Stimulated activated naive CD8-positive, alpha-beta T cell treated with anti-CD3 and anti-CD28 coated beads, Interleukin-15, Interleukin-2, amounts not matched to agents 100 ng/mL and 50 ng/mL, for 24 hours (primary cell): ENCODE measurements around the gene STRADB.

Source experiments
- H3K27ac Mint-ChIP-seq: one replicate; pipeline ENCODE4 v1.8.0; 2021; ENCODE audit warnings: mild to moderate bottlenecking, mixed read lengths
- H3K27me3 Mint-ChIP-seq: one replicate; pipeline ENCODE4 v1.8.0; 2021; ENCODE audit warnings: mixed read lengths
- H3K36me3 Mint-ChIP-seq: one replicate; pipeline ENCODE4 v1.8.0; 2021; ENCODE audit warnings: low read depth, mixed read lengths
- H3K4me1 Mint-ChIP-seq: one replicate; pipeline ENCODE4 v1.8.0; 2021; ENCODE audit warnings: low read depth, mixed read lengths
- H3K4me3 Mint-ChIP-seq: one replicate; pipeline ENCODE4 v1.8.0; 2021; ENCODE audit warnings: mild to moderate bottlenecking, mixed read lengths
- H3K9me3 Mint-ChIP-seq: one replicate; pipeline ENCODE4 v1.8.0; 2021; ENCODE audit warnings: mixed read lengths

STRADB gene

GRCh38 chr2:201520201-201520600, 68.7 kb downstream of the STRADB start:
- Mint-ChIP-seq H3K27ac (no peak overlapping the region), H3K4me3 (no peak overlapping the region), H3K36me3 (peaks cover 18% of the 10 kb centered on the region), H3K27me3 (no peaks in the 10 kb centered on the region), H3K9me3 (peaks cover 39% of the 10 kb centered on the region), H3K4me1 (peaks cover 12% of the 10 kb centered on the region)

DNA sequence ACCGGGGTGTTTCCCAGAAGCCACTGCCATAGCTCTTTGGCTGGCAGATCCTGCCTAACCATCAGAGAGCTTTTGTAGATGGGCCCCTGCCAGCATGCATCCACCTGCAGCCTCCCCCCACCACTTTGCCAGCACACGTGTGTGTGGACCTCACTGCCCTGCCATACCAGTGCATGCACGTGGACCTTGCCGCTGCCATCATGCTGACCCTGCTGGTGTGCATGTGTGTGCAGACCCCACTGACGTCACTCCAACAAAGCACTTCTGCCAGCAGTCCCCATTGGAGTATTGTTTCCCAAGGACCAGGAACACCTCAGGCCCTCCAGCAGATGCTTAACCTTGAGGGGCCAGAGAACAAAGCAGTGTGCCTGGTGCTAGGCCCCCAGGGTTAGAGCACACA, 71.4 kb downstream of the STRADB start:
- Mint-ChIP-seq H3K27ac (no peak overlapping the region), H3K9me3 (peaks cover 53% of the 10 kb centered on the region), H3K36me3 (peaks cover 28% of the 10 kb centered on the region)

DNA sequence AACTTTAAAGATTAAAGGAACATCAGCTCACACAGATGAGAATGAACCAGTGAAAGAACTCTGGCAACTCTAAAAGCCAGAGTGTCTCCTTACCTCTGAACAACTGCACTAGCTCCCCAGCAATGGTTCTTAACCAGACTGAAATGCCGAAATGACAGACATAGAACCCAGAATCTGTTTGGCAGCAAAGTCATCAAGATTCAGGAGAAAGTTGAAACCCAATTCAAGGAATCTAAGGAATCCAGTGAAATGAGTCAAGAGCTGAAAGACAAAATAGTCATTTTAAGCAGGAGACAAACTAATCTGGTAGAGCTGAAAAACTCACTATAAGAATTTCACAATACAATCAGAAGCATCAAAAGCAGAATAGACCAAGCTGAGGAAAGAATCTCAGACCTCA, 72.0 kb downstream of the STRADB start:
- no peaks in the 10 kb centered on the region for H3K27me3 Mint-ChIP-seq
- H3K9me3 Mint-ChIP-seq: peaks cover 55% of the 10 kb centered on the region
- peaks cover 21% of the 10 kb centered on the region for H3K4me1 Mint-ChIP-seq
- no peak overlapping the region for H3K27ac Mint-ChIP-seq
- H3K36me3 Mint-ChIP-seq: peaks cover 30% of the 10 kb centered on the region
- no peak overlapping the region for H3K4me3 Mint-ChIP-seq

More for the DNA sequence above, 71.4 kb downstream of the STRADB start:
- H3K4me1 Mint-ChIP-seq: peaks cover 21% of the 10 kb centered on the region
- no peak overlapping the region for H3K4me3 Mint-ChIP-seq
- H3K27me3 Mint-ChIP-seq: no peaks in the 10 kb centered on the region
